T-helper 2 cell treated with Interferon-gamma antibody and Interleukin-4, amounts not matched to agents 5 μg/mL and 100 μg/mL, for 36 hours (primary cell): ENCODE measurements around the gene KIAA1755.

Source experiments
- DNase-seq: peaks from one replicate; pipeline ENCODE4 v3.0.0; 2021; ENCODE audit warnings: low spot score
- H3K27ac Mint-ChIP-seq: one replicate; pipeline ENCODE4 v1.8.0; 2021; ENCODE audit warnings: mild to moderate bottlenecking, mixed read lengths
- H3K27me3 Mint-ChIP-seq: one replicate; pipeline ENCODE4 v1.8.0; 2021; ENCODE audit warnings: low read depth, mixed read lengths
- H3K36me3 Mint-ChIP-seq: one replicate; pipeline ENCODE4 v1.8.0; 2021; ENCODE audit warnings: low read depth, mixed read lengths
- H3K4me1 Mint-ChIP-seq: one replicate; pipeline ENCODE4 v1.8.0; 2021; ENCODE audit warnings: low read depth, mixed read lengths
- H3K4me3 Mint-ChIP-seq: one replicate; pipeline ENCODE4 v1.8.0; 2022; ENCODE audit warnings: mild to moderate bottlenecking, moderate library complexity, mixed read lengths
- H3K9me3 Mint-ChIP-seq: one replicate; pipeline ENCODE4 v1.8.0; 2021; ENCODE audit warnings: mixed read lengths

Gene KIAA1755

GRCh38 chr20:38209736-38210405 is 50.7 kb downstream of the KIAA1755 start:
- no peak overlapping the region for H3K27ac Mint-ChIP-seq
- H3K4me1 Mint-ChIP-seq = no peaks in the 10 kb centered on the region
- no peak overlapping the region for H3K4me3 Mint-ChIP-seq
- H3K27me3 Mint-ChIP-seq = peaks cover 7% of the 10 kb centered on the region
- no peaks in the 10 kb centered on the region for H3K36me3 Mint-ChIP-seq
- H3K9me3 Mint-ChIP-seq = no peaks in the 10 kb centered on the region
- DNase-seq = no peak

DNA sequence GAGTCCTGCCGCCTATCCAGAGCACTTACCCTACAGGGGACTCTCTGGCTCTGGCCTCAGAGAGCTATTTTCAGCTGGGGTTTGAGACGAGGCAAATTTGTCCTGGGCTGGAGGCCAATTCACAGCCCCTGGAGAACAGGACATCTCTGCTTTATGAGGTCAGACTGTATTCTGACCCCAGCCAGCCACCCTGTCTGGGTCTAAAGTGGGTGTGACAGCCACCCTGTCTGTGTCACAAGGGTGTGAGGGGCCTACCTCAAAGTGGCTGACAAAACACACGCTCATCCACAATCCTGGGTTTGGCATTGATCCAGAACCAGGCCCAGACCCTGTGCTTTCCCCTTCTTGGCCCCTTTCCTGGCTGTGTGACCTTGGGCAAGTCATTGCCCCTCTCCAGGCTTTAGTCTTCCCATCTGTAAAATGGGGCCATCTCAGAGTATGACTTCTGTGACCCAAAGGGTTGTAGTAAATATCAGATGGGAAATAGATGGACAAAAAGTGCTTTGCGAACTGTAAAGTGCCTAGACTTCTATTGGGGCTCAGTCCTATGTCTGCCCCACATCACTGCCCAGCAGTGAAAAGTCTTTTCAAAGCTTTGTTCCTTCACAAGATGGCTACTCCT is 51.4 kb downstream of the KIAA1755 start:
- peaks cover 10% of the 10 kb centered on the region for H3K27me3 Mint-ChIP-seq
- no peak overlapping the region for H3K4me3 Mint-ChIP-seq
- DNase-seq = no peak
- no peaks in the 10 kb centered on the region for H3K9me3 Mint-ChIP-seq
- H3K4me1 Mint-ChIP-seq = no peaks in the 10 kb centered on the region
- no peak overlapping the region for H3K27ac Mint-ChIP-seq
- no peaks in the 10 kb centered on the region for H3K36me3 Mint-ChIP-seq

DNA sequence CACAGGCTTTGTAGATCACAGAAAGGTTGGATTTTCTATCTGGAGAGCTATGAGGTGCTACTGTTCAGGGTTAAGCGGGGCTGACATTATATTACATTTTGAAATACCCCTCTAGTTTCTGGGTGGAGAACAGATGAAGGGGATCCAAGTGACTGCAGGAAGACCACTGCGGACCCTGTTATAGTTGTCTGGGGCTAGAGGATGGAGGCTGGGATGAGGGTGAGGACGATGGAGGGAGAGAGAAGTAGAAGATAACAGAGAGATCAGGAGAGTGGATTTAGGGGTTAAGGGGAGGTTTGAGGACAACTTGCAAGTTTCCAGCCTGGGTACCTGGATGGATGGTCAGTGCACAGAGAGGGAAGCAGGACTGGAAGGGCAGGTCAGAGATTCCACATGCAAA is 52.0 kb downstream of the KIAA1755 start:
- H3K9me3 Mint-ChIP-seq = no peaks in the 10 kb centered on the region

DNA sequence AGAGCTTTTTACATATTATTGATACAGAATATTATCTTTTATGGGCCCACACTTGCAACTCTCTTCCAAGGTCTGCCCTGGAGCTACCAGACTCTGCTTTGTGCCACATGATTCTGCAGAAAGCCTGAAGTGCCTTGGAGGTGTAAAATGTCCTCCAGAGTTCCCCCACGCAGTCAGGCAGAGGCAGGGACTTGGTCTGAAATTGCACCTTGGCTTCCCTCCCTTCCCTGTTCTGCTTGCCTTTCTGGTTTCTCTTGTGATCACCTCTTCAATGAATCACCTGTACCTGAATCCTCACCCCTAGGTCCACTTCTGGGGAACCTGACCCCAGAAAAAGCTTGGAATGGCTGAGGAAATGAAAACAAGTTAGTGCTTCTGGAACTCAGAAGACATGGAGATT is 52.4 kb downstream of the KIAA1755 start:
- DNase-seq = no peak
- Mint-ChIP-seq H3K36me3 (no peaks in the 10 kb centered on the region), H3K27me3 (peaks cover 10% of the 10 kb centered on the region), H3K4me1 (no peaks in the 10 kb centered on the region), H3K4me3 (no peak overlapping the region), H3K27ac (no peak overlapping the region), H3K9me3 (no peaks in the 10 kb centered on the region)

More for the DNA sequence above, 52.0 kb downstream of the KIAA1755 start:
- H3K36me3 Mint-ChIP-seq = no peaks in the 10 kb centered on the region
- H3K27ac Mint-ChIP-seq = no peak overlapping the region
- no peak overlapping the region for H3K4me3 Mint-ChIP-seq
- no peaks in the 10 kb centered on the region for H3K4me1 Mint-ChIP-seq
- no peak for DNase-seq
- peaks cover 10% of the 10 kb centered on the region for H3K27me3 Mint-ChIP-seq

DNA sequence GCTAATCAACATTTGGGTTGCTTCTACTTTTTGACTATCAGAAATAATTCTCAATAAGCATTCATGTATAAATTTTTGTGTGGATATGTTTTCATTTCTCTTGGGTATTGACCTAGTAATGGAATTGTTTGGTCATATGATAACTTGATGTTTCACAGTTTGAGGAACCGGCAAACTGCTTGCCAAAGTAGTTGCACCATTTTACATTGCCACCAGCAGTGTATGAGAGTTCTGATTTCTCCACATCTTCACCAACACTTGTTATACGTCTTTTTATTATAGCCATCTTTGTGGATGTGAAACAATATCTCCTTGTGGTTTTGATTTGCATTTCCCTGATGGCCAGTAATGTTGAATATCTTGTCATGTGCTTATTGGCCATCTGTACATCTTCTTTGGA is 52.9 kb downstream of the KIAA1755 start:
- H3K9me3 Mint-ChIP-seq = no peaks in the 10 kb centered on the region
- H3K27ac Mint-ChIP-seq = no peak overlapping the region
- no peak overlapping the region for H3K4me3 Mint-ChIP-seq
- no peaks in the 10 kb centered on the region for H3K36me3 Mint-ChIP-seq
- peaks cover 10% of the 10 kb centered on the region for H3K27me3 Mint-ChIP-seq
- no peaks in the 10 kb centered on the region for H3K4me1 Mint-ChIP-seq
- DNase-seq = no peak

- H3K27me3 Mint-ChIP-seq = peaks cover 10% of the 10 kb centered on the region
- DNase-seq = no peak
- H3K9me3 Mint-ChIP-seq = no peaks in the 10 kb centered on the region
- H3K4me1 Mint-ChIP-seq = no peaks in the 10 kb centered on the region
- H3K36me3 Mint-ChIP-seq = no peaks in the 10 kb centered on the region
- no peak overlapping the region for H3K27ac Mint-ChIP-seq
- no peak overlapping the region for H3K4me3 Mint-ChIP-seq
These were observed 55.5 kb downstream of the KIAA1755 start for GRCh38 chr20:38205001-38205400.

DNA sequence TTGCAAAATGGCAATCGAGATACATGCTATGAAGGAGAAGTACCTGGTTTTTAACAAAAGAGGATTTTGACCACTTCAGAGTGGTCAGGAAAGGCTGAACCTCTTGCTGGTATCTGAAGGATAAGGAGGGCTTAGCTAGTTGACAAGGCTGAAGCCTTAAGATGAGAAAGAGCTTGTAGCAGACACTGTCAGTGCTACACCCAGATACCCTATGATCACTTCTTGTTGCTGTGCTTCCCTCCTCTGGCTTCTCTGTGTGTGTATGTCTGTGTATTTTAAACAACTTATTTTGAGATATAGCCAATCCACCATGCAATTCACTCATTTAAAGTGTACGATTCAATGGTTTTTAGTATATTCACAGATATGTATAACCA is 56.6 kb downstream of the KIAA1755 start:
- H3K9me3 Mint-ChIP-seq = no peaks in the 10 kb centered on the region
- H3K4me1 Mint-ChIP-seq = no peaks in the 10 kb centered on the region
- no peak overlapping the region for H3K27ac Mint-ChIP-seq
- no peak overlapping the region for H3K4me3 Mint-ChIP-seq
- peaks cover 10% of the 10 kb centered on the region for H3K27me3 Mint-ChIP-seq
- DNase-seq = no peak
- no peaks in the 10 kb centered on the region for H3K36me3 Mint-ChIP-seq

DNA sequence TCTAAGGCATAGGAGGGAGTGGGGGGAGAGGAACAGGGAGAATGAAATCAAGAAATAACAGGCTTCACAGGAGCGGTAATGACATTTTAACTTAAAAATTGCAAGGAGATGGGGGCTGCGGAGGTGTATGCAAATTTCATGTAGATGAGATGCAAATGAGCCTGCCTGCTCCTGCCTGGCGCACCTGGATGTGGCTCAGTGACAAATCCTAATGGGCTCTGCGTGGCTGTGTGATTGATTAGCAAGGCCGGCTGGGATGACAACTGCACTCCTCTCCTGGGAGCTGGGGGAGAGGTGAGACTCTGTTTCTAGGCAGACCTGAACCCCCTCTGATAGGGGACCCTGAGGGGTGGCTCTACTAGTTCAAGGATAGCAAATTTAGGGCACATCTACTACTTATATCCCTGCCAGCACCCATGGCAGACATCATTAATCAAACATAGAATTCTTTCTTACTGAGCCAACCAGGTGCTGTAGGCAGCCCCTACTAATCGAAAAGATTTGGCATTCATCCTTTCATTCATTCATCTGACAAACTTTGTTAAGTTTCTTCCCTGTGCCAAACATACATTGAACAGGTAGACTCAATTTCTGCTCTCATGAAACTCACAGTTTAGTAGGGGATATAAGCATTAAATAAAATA is 57.1 kb downstream of the KIAA1755 start:
- no peak for DNase-seq
- Mint-ChIP-seq H3K4me3 (no peak overlapping the region), H3K4me1 (no peaks in the 10 kb centered on the region), H3K27ac (no peak overlapping the region), H3K36me3 (no peaks in the 10 kb centered on the region), H3K27me3 (peaks cover 10% of the 10 kb centered on the region), H3K9me3 (no peaks in the 10 kb centered on the region)

GRCh38 chr20:38202982-38203293 is 57.6 kb downstream of the KIAA1755 start:
- Mint-ChIP-seq H3K9me3 (no peaks in the 10 kb centered on the region), H3K36me3 (no peaks in the 10 kb centered on the region), H3K27ac (no peak overlapping the region), H3K4me1 (no peaks in the 10 kb centered on the region), H3K4me3 (no peak overlapping the region), H3K27me3 (peaks cover 10% of the 10 kb centered on the region)
- no peak for DNase-seq

GRCh38 chr20:38202153-38202981 is 58.2 kb downstream of the KIAA1755 start:
- peaks cover 8% of the 10 kb centered on the region for H3K27me3 Mint-ChIP-seq
- no peaks in the 10 kb centered on the region for H3K36me3 Mint-ChIP-seq
- no peaks in the 10 kb centered on the region for H3K9me3 Mint-ChIP-seq
- no peaks in the 10 kb centered on the region for H3K4me1 Mint-ChIP-seq
- no peak overlapping the region for H3K4me3 Mint-ChIP-seq
- DNase-seq = no peak
- H3K27ac Mint-ChIP-seq = no peak overlapping the region

DNA sequence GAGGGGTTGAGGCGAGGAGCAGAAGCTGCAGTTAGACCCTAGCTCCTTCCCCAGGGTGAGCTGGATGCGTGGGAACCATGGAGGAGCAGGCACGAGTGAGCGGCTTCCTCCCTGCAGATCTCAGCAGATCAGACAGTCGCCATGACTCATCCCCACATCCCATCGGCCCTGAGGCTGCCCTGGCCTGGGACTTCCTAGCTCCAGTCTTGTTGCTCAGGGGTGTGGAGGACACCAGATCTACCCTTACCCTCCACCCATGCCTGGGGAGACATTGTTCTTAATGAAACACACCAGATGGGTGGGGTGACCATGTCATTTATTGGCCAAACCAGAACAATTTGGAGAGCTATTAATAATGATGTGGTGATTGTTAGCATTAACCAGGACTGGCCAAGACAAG is 59.2 kb downstream of the KIAA1755 start:
- H3K27ac Mint-ChIP-seq = no peak overlapping the region
- DNase-seq = no peak
- H3K27me3 Mint-ChIP-seq = peaks cover 6% of the 10 kb centered on the region
- H3K36me3 Mint-ChIP-seq = no peaks in the 10 kb centered on the region
- H3K9me3 Mint-ChIP-seq = no peaks in the 10 kb centered on the region
- H3K4me3 Mint-ChIP-seq = no peak overlapping the region
- no peaks in the 10 kb centered on the region for H3K4me1 Mint-ChIP-seq

DNA sequence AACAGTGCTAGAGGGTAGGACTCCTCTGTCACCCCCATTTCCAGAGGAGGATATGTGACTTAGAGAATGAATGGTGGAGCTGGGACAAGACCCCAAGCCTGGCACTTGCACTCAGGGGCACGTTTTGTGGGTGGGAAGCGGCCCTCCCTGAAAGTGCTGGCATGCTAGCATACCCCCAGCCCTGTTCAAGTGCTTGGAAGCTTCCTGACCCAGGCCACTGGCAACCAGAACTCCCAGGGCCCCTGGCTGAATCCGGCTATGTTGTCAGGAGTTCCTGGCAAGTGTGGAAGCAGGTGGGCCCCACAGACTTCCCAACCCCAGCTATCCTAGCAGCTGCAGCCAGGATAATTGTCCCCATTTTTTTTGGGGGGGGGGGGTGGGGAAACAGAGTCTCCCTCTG is 59.9 kb downstream of the KIAA1755 start:
- H3K27ac Mint-ChIP-seq = no peak overlapping the region
- peaks cover 4% of the 10 kb centered on the region for H3K27me3 Mint-ChIP-seq
- no peaks in the 10 kb centered on the region for H3K36me3 Mint-ChIP-seq
- no peak for DNase-seq
- H3K4me1 Mint-ChIP-seq = no peaks in the 10 kb centered on the region
- no peak overlapping the region for H3K4me3 Mint-ChIP-seq
- no peaks in the 10 kb centered on the region for H3K9me3 Mint-ChIP-seq

DNA sequence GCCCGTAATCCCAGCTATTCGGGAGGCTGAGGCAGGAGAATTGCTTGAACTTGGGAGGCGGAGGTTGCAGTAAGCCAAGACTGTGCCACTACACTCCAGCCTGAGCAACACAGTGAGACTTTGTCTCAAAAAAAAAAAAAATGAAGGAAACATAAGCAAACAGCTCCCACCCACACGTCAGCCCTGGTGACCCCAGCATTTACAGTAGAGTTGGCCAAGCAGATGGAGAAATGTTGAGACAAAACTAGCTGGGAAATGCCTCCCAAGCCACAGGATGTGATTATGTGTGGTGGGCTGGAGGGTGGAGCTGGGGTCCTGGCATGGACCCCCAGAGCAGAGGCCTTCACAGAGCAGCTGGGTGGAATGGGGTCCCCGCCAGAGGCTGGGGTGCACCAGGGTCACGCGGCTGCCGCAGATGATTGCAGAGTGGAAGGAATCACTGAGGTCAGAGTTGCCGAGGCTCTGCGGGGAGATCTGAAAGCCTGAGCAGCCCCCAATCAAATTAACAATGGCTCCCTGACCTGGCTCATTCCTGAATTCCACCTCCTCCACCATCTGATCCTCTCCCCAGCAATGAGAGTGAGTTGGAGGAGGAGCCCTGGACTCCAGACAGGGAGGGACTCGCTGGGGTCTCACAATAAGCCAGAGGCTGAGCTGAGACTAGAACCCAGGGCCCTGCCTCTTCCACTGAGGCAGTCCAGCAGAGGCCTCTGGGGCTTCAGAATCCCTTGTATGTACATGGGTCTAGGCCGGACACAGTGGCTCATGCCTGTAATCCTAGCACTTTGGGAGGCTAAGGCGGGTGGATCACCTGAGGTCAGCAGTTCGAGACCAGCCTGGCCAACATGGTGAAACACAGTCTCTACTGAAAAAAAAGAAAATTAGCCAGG is 60.8 kb downstream of the KIAA1755 start:
- no peak overlapping the region for H3K4me3 Mint-ChIP-seq
- no peak for DNase-seq
- peaks cover 3% of the 10 kb centered on the region for H3K27me3 Mint-ChIP-seq
- H3K9me3 Mint-ChIP-seq = no peaks in the 10 kb centered on the region
- H3K36me3 Mint-ChIP-seq = no peaks in the 10 kb centered on the region
- H3K27ac Mint-ChIP-seq = no peak overlapping the region
- no peaks in the 10 kb centered on the region for H3K4me1 Mint-ChIP-seq
